KG1 (cell line): ENCODE data around the gene VPS33B.
A peak's percentile ranks its signal among the peaks of the same experiment; 100 is the strongest.

Experiments used
- DNase-seq: peaks from one replicate; lab custom pipeline; 2025; lab: John Stamatoyannopoulos, UW

VPS33B gene

GRCh38 chr15:90979582-90979981 is 42.8 kb downstream of the VPS33B start:
- DNase-seq = no peak

GRCh38 chr15:90974216-90974615 is 48.2 kb downstream of the VPS33B start:
- no peak for DNase-seq

- no peak for DNase-seq
Measured at GRCh38 chr15:90972133-90972532, 50.3 kb downstream of the VPS33B start.

- no peak for DNase-seq
Measured at GRCh38 chr15:90970274-90970673, 52.1 kb downstream of the VPS33B start.

- DNase-seq = no peak
Measured at GRCh38 chr15:90968434-90968833, 54.0 kb downstream of the VPS33B start.

GRCh38 chr15:90967206-90967605 is 55.2 kb downstream of the VPS33B start:
- DNase-seq = no peak

- DNase-seq = no peak
Measured at GRCh38 chr15:90966262-90966661, 56.1 kb downstream of the VPS33B start.

- DNase-seq = no peak
Measured at GRCh38 chr15:90962021-90962420, 60.4 kb downstream of the VPS33B start.

- no peak for DNase-seq
Measured at GRCh38 chr15:90960298-90961091, 61.9 kb downstream of the VPS33B start.

- no peak for DNase-seq
Measured at GRCh38 chr15:90959894-90960293, 62.5 kb downstream of the VPS33B start.

- DNase-seq = no peak
Measured at GRCh38 chr15:90959028-90959595, 63.3 kb downstream of the VPS33B start.

GRCh38 chr15:90957791-90958190 is 64.6 kb downstream of the VPS33B start:
- no peak for DNase-seq

- no peak for DNase-seq
Measured at GRCh38 chr15:90957031-90957790, 65.2 kb downstream of the VPS33B start.

GRCh38 chr15:90956274-90957030 is 65.9 kb downstream of the VPS33B start:
- DNase-seq = no peak

- DNase-seq = no peak
Measured at GRCh38 chr15:90955624-90956273, 66.6 kb downstream of the VPS33B start.

GRCh38 chr15:90954712-90955623 is 67.4 kb downstream of the VPS33B start, which contains the start of gene RCCD1:
RCCD1 (plus strand) TSS chr15:90954884; CDS start chr15:90956735, 1,851 bp downstream.
- DNase-seq = peak; percentile 68

GRCh38 chr15:90953947-90954711 is 68.3 kb downstream of the VPS33B start:
- no peak for DNase-seq

GRCh38 chr15:90952901-90953677 is 69.3 kb downstream of the VPS33B start:
- no peak for DNase-seq

- no peak for DNase-seq
Measured at GRCh38 chr15:90950676-90951075, 71.7 kb downstream of the VPS33B start.
